Activated CD4-positive, alpha-beta T cell treated with anti-CD3 and anti-CD28 coated beads for 24 hours (primary cell): ENCODE data around the gene LHFPL2.

Experiments used
- DNase-seq, 2 donors: peaks; one replicate each; pipeline ENCODE4 v3.0.0-alpha.2; 2020; ENCODE audit warnings: low read depth in 2 of 2

The LHFPL2 gene

GRCh38 chr5:78568212-78568611 lies 80.4 kb downstream of the LHFPL2 start:
- no peak for DNase-seq

- DNase-seq: no peak
Measured at GRCh38 chr5:78567617-78568016, 81.0 kb downstream of the LHFPL2 start.

GRCh38 chr5:78566747-78567425 lies 81.7 kb downstream of the LHFPL2 start:
- no peak for DNase-seq

GRCh38 chr5:78565395-78565794 lies 83.2 kb downstream of the LHFPL2 start:
- no peak for DNase-seq

- no peak for DNase-seq
Measured at GRCh38 chr5:78563621-78564020, 85.0 kb downstream of the LHFPL2 start.

GRCh38 chr5:78562714-78563330 lies 85.8 kb downstream of the LHFPL2 start:
- DNase-seq: no peak

GRCh38 chr5:78562001-78562400 lies 86.6 kb downstream of the LHFPL2 start:
- no peak for DNase-seq

GRCh38 chr5:78561261-78561660 lies 87.3 kb downstream of the LHFPL2 start:
- DNase-seq: no peak

GRCh38 chr5:78560000-78560855 lies 88.3 kb downstream of the LHFPL2 start:
- DNase-seq: no peak

- no peak for DNase-seq
Measured at GRCh38 chr5:78557601-78558000, 91.0 kb downstream of the LHFPL2 start.

- DNase-seq: no peak
Measured at GRCh38 chr5:78555870-78556269, 92.7 kb downstream of the LHFPL2 start.

GRCh38 chr5:78554670-78555069 lies 93.9 kb downstream of the LHFPL2 start:
- no peak for DNase-seq

- no peak for DNase-seq
Measured at GRCh38 chr5:78553580-78554353, 94.8 kb downstream of the LHFPL2 start.

GRCh38 chr5:78552729-78553342 lies 95.7 kb downstream of the LHFPL2 start:
- DNase-seq: no peak

GRCh38 chr5:78550891-78551290 lies 97.7 kb downstream of the LHFPL2 start:
- no peak for DNase-seq

- DNase-seq: no peak
Measured at GRCh38 chr5:78549043-78549442, 99.5 kb downstream of the LHFPL2 start.

- DNase-seq: no peak
Measured at GRCh38 chr5:78547731-78548615, 100.6 kb downstream of the LHFPL2 start.

GRCh38 chr5:78547183-78547582 lies 101.4 kb downstream of the LHFPL2 start:
- no peak for DNase-seq

GRCh38 chr5:78546276-78546996 lies 102.1 kb downstream of the LHFPL2 start:
- DNase-seq: no peak

- DNase-seq: no peak
Measured at GRCh38 chr5:78545406-78545805, 103.2 kb downstream of the LHFPL2 start.
